Measurements from ENCODE around the gene FOXO3. TPM values are rescaled to one million over a fixed set of nuclear protein-coding genes. Genes with fewer than 3 reads are reported as not detected.

Gene FOXO3
- polyA plus RNA-seq, 1 of the 3 experiments (the other 2 are of a cell fraction): 8.1 TPM

DNA sequence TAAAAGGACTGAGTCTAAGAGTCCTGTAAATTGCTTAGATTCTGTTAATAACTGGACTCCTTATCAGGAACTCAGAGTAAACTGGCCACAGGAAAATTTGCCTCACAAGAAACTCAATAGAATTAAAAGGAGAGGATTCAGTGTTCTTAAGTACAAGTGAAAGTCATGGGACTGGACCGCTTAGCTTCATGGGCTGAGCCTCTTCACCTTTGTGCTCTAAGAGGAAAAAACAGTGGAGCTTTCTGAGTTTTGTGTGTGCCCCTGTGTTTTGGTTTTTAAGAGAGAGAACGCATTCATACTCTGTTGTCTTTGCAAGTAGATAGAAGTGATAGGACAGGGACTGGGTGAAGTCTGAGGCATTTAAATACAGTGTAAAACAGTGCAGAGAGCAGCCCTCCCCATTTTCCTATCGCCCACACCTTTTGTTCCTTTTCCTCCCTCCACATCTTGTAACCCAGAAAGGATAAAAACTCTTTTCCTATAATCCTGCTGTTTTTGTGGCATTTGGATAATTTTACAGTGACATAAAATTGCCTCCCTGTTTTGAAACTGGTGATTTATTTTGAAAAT lies 49.6 kb downstream of the FOXO3 start:
- Histone ChIP-seq H4K20me1 (ENCODE audit: insufficient read depth) (peaks cover 56% of the 10 kb centered on the region), H3K9ac (no peak overlapping the region), H3K4me3 (ENCODE audit: low read depth in 2 of 2, low read length in 1 of 2) (no peak overlapping the region), H2AFZ (ENCODE audit: low read depth) (no peak overlapping the region), H3K4me1 (ENCODE audit: control insufficient read depth in 1 of 2, insufficient read depth in 2 of 2, low read depth in 1 of 2, low read length in 1 of 2) (peaks cover 14 to 16% of the 10 kb centered on the region in 2 experiments; a peak in 3 of 4 replicates), H3K79me2 (ENCODE audit: insufficient read depth) (peaks cover 84% of the 10 kb centered on the region), H3K27ac (ENCODE audit: low read depth in 2 of 2, low read length in 1 of 2) (no peak overlapping the region; a peak in 1 of 4 replicates), H3K9me3 (no peaks in the 10 kb centered on the region), H3K27me3 (ENCODE audit: insufficient read depth) (no peaks in the 10 kb centered on the region), H3K36me3 (replicated peaks in 1 of 2; ENCODE audit: control insufficient read depth in 1 of 2, insufficient read depth in 2 of 2, low read length in 1 of 2) (peaks cover 0 to 9% of the 10 kb centered on the region in 2 experiments), H3F3A (replicated peaks; ENCODE audit: insufficient read depth) (peaks cover 5% of the 10 kb centered on the region), H3K9me2 (no peaks in the 10 kb centered on the region), H3K4me2 (no peak overlapping the region)
- 89% methylated on average over 3 of the region's 3 CpGs for WGBS (ENCODE audit: low lambda C conversion rate)
- ChIA-PET CTCF (no interaction called here), POLR2A (no interaction called here)
- no peak for DNase-seq
- TF ChIP-seq EP300 (IDR thresholded peaks at IDR 0.05; ENCODE audit: borderline replicate concordance in 1 of 2, low read depth in 1 of 2, low read length in 1 of 2) (no peak), EZH2phosphoT487 (IDR thresholded peaks at IDR 0.05; ENCODE audit: borderline replicate concordance, low read depth) (no peak), CHD2 (IDR thresholded peaks at IDR 0.05; ENCODE audit: low read length, partially characterized antibody) (no peak), RXRA (IDR thresholded peaks at IDR 0.05; ENCODE audit: borderline replicate concordance, low read depth) (no peak), FOXJ3 (CRISPR knock-in tag; IDR thresholded peaks at IDR 0.05) (no peak)

DNA sequence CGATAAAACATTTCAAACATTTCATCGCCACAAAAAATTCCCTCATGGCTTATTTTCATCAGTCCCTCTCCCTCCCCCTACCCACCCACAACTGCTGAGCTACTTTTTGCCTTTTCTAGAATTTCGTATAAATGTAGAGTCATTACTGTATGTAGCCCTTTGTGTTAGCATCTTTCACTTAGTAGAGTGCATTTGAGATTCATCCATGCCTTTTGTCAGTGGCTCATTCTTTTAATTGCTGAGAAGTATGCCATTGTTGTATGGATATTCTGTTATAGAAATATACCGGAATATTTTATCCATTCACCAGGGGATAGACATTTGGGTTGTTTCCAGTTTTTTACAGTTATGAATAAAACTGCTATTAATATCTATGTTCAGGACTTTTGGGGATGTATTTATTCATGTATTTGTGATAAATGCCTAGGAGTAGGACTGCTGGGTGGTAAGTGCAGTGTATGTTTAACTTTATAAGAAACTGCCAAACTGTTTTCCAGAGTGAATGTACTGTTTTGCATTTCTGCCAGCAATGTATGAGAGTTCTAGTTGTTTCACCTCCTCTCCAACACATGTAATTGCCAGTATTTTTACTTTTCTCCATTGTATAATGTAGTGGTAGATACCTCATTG lies 50.4 kb downstream of the FOXO3 start:
- WGBS (ENCODE audit: low lambda C conversion rate): 70% methylated on average over 4 of the region's 4 CpGs
- H3K79me2 ChIP-seq (ENCODE audit: insufficient read depth): peaks cover 86% of the 10 kb centered on the region
- DNase-seq: no peak
- no peak overlapping the region for H3K27ac ChIP-seq (ENCODE audit: low read depth in 2 of 2, low read length in 1 of 2)
- H4K20me1 ChIP-seq (ENCODE audit: insufficient read depth): peaks cover 49% of the 10 kb centered on the region
- H3K9me3 ChIP-seq: no peaks in the 10 kb centered on the region
- no peak overlapping the region for H3K4me2 ChIP-seq
- H2AFZ ChIP-seq (ENCODE audit: low read depth): no peak overlapping the region
- H3K36me3 ChIP-seq (replicated peaks in 1 of 2; ENCODE audit: control insufficient read depth in 1 of 2, insufficient read depth in 2 of 2, low read length in 1 of 2): peaks cover 0 to 9% of the 10 kb centered on the region in 2 experiments
- no peaks in the 10 kb centered on the region for H3K9me2 ChIP-seq
- TF ChIP-seq NFIC (IDR thresholded peaks at IDR 0.05; ENCODE audit: borderline replicate concordance) (no peak), TEAD4 (IDR thresholded peaks at IDR 0.05; ENCODE audit: borderline replicate concordance, insufficient read depth) (no peak), CHD2 (IDR thresholded peaks at IDR 0.05; ENCODE audit: low read length, partially characterized antibody) (no peak)
- TF ChIP-seq, protein P1, sequence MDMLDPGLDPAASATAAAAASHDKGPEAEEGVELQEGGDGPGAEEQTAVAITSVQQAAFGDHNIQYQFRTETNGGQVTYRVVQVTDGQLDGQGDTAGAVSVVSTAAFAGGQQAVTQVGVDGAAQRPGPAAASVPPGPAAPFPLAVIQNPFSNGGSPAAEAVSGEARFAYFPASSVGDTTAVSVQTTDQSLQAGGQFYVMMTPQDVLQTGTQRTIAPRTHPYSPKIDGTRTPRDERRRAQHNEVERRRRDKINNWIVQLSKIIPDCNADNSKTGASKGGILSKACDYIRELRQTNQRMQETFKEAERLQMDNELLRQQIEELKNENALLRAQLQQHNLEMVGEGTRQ (IDR thresholded peaks at IDR 0.05; ENCODE audit: borderline replicate concordance, low read depth, low read length): no peak
- ChIA-PET POLR2A (no interaction called here), CTCF (no interaction called here)
- H3F3A ChIP-seq (replicated peaks; ENCODE audit: insufficient read depth): peaks cover 5% of the 10 kb centered on the region
- no peak overlapping the region for H3K9ac ChIP-seq
- peaks cover 13 to 16% of the 10 kb centered on the region in 2 experiments; a peak in 3 of 4 replicates for H3K4me1 ChIP-seq (ENCODE audit: control insufficient read depth in 1 of 2, insufficient read depth in 2 of 2, low read depth in 1 of 2, low read length in 1 of 2)
- no peak overlapping the region for H3K4me3 ChIP-seq (ENCODE audit: low read depth in 2 of 2, low read length in 1 of 2)
- H3K27me3 ChIP-seq (ENCODE audit: insufficient read depth): no peaks in the 10 kb centered on the region

DNA sequence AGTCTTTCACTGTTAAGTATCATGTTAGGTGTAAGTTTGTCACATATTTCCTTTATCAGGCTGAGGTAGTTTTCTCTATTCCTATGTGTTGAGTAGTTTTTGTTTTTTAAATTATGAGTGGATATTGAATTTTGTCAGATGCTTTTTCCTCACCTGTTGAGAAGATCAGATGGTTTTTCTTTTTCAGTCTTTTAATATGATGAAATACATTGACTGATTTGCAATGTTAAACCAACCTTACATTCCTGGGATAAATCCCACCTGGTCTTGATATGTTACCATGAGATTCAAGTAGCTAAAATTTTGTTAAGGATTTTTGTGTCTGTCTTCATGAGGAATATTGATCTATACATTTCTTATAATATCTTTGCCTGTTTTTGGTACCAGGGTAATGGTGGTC lies 52.1 kb downstream of the FOXO3 start:
- TF ChIP-seq GATA2 (CRISPR knock-in tag; IDR thresholded peaks at IDR 0.05) (no peak), EP300 (IDR thresholded peaks at IDR 0.05; ENCODE audit: borderline replicate concordance in 1 of 2, low read depth in 1 of 2, low read length in 1 of 2) (no peak), MEF2A (IDR thresholded peaks at IDR 0.05; ENCODE audit: borderline replicate concordance, low read depth) (no peak), RFX5 (IDR thresholded peaks at IDR 0.05; ENCODE audit: low read length) (no peak), NRF1 (IDR thresholded peaks at IDR 0.05; ENCODE audit: low read depth, low read length) (no peak)
- TF ChIP-seq, protein P2, sequence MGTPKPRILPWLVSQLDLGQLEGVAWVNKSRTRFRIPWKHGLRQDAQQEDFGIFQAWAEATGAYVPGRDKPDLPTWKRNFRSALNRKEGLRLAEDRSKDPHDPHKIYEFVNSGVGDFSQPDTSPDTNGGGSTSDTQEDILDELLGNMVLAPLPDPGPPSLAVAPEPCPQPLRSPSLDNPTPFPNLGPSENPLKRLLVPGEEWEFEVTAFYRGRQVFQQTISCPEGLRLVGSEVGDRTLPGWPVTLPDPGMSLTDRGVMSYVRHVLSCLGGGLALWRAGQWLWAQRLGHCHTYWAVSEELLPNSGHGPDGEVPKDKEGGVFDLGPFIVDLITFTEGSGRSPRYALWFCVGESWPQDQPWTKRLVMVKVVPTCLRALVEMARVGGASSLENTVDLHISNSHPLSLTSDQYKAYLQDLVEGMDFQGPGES (IDR thresholded peaks at IDR 0.05; ENCODE audit: low read depth, low read length): no peak
- TF ChIP-seq, protein P3, sequence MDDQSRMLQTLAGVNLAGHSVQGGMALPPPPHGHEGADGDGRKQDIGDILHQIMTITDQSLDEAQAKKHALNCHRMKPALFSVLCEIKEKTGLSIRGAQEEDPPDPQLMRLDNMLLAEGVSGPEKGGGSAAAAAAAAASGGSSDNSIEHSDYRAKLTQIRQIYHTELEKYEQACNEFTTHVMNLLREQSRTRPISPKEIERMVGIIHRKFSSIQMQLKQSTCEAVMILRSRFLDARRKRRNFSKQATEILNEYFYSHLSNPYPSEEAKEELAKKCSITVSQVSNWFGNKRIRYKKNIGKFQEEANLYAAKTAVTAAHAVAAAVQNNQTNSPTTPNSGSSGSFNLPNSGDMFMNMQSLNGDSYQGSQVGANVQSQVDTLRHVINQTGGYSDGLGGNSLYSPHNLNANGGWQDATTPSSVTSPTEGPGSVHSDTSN (IDR thresholded peaks at IDR 0.05): no peak
- ChIA-PET POLR2A (no interaction called here), CTCF (no interaction called here)
- H3K9ac ChIP-seq: no peak overlapping the region
- H3K27me3 ChIP-seq (ENCODE audit: insufficient read depth): no peaks in the 10 kb centered on the region
- H3K4me3 ChIP-seq (ENCODE audit: low read depth in 2 of 2, low read length in 1 of 2): no peak overlapping the region
- no peak overlapping the region for H3K27ac ChIP-seq (ENCODE audit: low read depth in 2 of 2, low read length in 1 of 2)
- H3F3A ChIP-seq (replicated peaks; ENCODE audit: insufficient read depth): peaks cover 5% of the 10 kb centered on the region
- H4K20me1 ChIP-seq (ENCODE audit: insufficient read depth): peaks cover 36% of the 10 kb centered on the region
- H3K9me2 ChIP-seq: no peaks in the 10 kb centered on the region
- peaks cover 0 to 5% of the 10 kb centered on the region in 2 experiments for H3K36me3 ChIP-seq (replicated peaks in 1 of 2; ENCODE audit: control insufficient read depth in 1 of 2, insufficient read depth in 2 of 2, low read length in 1 of 2)
- H3K9me3 ChIP-seq: no peaks in the 10 kb centered on the region
- peaks cover 9 to 16% of the 10 kb centered on the region in 2 experiments; a peak in 3 of 4 replicates for H3K4me1 ChIP-seq (ENCODE audit: control insufficient read depth in 1 of 2, insufficient read depth in 2 of 2, low read depth in 1 of 2, low read length in 1 of 2)
- no peak overlapping the region for H2AFZ ChIP-seq (ENCODE audit: low read depth)
- H3K79me2 ChIP-seq (ENCODE audit: insufficient read depth): peaks cover 91% of the 10 kb centered on the region
- no peak for DNase-seq
- no peak overlapping the region for H3K4me2 ChIP-seq

All from SK-N-SH (cell line).